GM12874 (cell line): ENCODE data around the gene RNF111.

Experiments
- CTCF ChIP-seq: IDR thresholded peaks from 2 replicates; pipeline ENCODE4 v1.5.1; 2011; ENCODE audit warnings: low read depth, mild to moderate bottlenecking, control low read depth, low read length, moderate library complexity; ENCODE audit not compliant: insufficient read depth

RNF111 gene

DNA sequence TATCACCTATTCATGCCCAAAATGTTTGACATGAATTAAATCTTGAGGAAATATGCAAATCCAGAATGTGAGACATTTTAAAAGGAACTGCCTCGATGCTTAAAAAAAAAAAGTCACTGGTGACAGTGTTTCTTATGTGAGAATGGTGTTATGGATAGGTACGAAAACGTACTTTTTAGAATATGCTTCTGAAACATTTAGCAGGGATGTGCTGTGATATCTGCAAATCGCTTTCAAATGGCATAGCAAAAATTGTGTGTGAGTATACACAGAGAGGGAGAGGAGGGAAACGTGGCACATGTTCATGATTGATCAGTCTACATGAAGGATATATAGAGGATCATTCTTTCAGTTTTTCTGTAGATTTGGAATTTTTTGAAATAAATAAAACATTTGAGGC, 133.5 kb downstream of the RNF111 start:
- no peak for TF ChIP-seq CTCF

DNA sequence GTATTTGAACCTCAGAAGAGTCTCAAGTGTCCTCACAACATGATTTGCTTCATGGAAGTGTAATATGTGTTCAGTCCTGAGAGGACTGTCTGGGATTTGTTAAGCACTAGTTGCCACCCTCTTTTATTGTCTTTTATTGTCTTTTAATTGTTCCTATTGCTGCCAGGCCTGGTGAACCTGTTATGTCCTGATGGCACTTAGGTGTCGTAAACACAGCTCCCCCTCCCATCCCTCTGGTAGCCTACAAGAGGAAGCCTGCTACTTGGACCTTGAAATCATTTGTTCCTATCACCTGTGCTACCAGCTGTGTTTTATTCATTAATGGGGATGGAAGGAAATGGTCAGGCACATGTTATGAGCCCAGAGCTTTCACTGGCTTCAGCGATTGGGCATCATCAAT, 136.8 kb downstream of the RNF111 start:
- TF ChIP-seq CTCF = no peak

- no peak for TF ChIP-seq CTCF
Observed at GRCh38 chr15:59131456-59131855, 144.0 kb downstream of the RNF111 start.

- no peak for TF ChIP-seq CTCF
Observed at GRCh38 chr15:59131969-59132562, 144.6 kb downstream of the RNF111 start.

- TF ChIP-seq CTCF = no peak
Observed at GRCh38 chr15:59133929-59134427, 146.5 kb downstream of the RNF111 start.

GRCh38 chr15:59137566-59137965, 150.1 kb downstream of the RNF111 start:
- no peak for TF ChIP-seq CTCF

DNA sequence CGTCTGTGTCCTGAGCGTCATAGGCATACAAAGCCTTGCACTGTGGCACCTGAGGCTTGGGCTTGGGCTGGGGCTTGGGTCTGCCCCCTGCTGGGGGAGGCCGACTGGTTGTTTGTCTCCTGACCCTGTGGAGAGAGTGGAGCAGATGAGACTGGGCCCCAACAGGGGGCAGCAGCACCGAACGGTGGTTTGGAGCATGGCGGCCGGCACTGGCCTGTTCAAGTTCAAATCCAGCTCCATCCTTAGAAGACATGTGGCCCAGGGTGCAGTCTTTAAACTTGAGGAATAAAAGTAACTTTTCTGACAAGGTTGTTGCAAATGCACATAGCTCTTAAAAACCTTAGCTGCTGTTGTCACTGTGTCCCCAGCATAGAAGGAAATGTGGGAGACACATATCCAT, 150.8 kb downstream of the RNF111 start:
- peak; percentile 80 for TF ChIP-seq CTCF
